Measurements from ENCODE around the gene ZNF341. TPM values are rescaled to one million over a fixed set of nuclear protein-coding genes. Genes with fewer than 3 reads are reported as not detected.

ZNF341 gene
- total RNA-seq, 1 experiment from 2014 or later, result 0.64 TPM

GRCh38 chr20:33827634-33828325 is 96.0 kb downstream of the ZNF341 start:
- no peak for DNase-seq (ENCODE audit: low read depth)
- in situ Hi-C loops (cut with HindIII; ENCODE audit: low pct_unique_long_range_greater_than_20kb, low sequenced_read_pairs), result no loop called here

GRCh38 chr20:33828326-33828844 is 96.6 kb downstream of the ZNF341 start:
- no peak for DNase-seq (ENCODE audit: low read depth)
- in situ Hi-C loops (cut with HindIII; ENCODE audit: low pct_unique_long_range_greater_than_20kb, low sequenced_read_pairs), result no loop called here

GRCh38 chr20:33828967-33829560 is 97.3 kb downstream of the ZNF341 start:
- no peak for DNase-seq (ENCODE audit: low read depth)
- in situ Hi-C loops (cut with HindIII; ENCODE audit: low pct_unique_long_range_greater_than_20kb, low sequenced_read_pairs), result no loop called here

GRCh38 chr20:33829636-33830035 is 97.8 kb downstream of the ZNF341 start:
- in situ Hi-C loops (cut with HindIII; ENCODE audit: low pct_unique_long_range_greater_than_20kb, low sequenced_read_pairs), result no loop called here
- DNase-seq (ENCODE audit: low read depth), result no peak

GRCh38 chr20:33830371-33830770 is 98.6 kb downstream of the ZNF341 start:
- in situ Hi-C loops (cut with HindIII; ENCODE audit: low pct_unique_long_range_greater_than_20kb, low sequenced_read_pairs), result no loop called here
- no peak for DNase-seq (ENCODE audit: low read depth)

GRCh38 chr20:33832103-33832804 is 100.5 kb downstream of the ZNF341 start:
- in situ Hi-C loops (cut with HindIII; ENCODE audit: low pct_unique_long_range_greater_than_20kb, low sequenced_read_pairs), result no loop called here
- DNase-seq (ENCODE audit: low read depth), result peak; percentile 22

GRCh38 chr20:33833333-33833732 is 101.5 kb downstream of the ZNF341 start:
- in situ Hi-C loops (cut with HindIII; ENCODE audit: low pct_unique_long_range_greater_than_20kb, low sequenced_read_pairs), result no loop called here

GRCh38 chr20:33835615-33836172 is 103.9 kb downstream of the ZNF341 start:
- in situ Hi-C loops (cut with HindIII; ENCODE audit: low pct_unique_long_range_greater_than_20kb, low sequenced_read_pairs), result no loop called here

More at GRCh38 chr20:33833333-33833732, 101.5 kb downstream of the ZNF341 start:
- DNase-seq (ENCODE audit: low read depth), result no peak

GRCh38 chr20:33836277-33836676 is 104.5 kb downstream of the ZNF341 start:
- in situ Hi-C loops (cut with HindIII; ENCODE audit: low pct_unique_long_range_greater_than_20kb, low sequenced_read_pairs), result no loop called here

More at GRCh38 chr20:33835615-33836172, 103.9 kb downstream of the ZNF341 start:
- no peak for DNase-seq (ENCODE audit: low read depth)

GRCh38 chr20:33837096-33837830 is 105.5 kb downstream of the ZNF341 start:
- DNase-seq (ENCODE audit: low read depth), result no peak
- in situ Hi-C loops (cut with HindIII; ENCODE audit: low pct_unique_long_range_greater_than_20kb, low sequenced_read_pairs), result no loop called here

More at GRCh38 chr20:33836277-33836676, 104.5 kb downstream of the ZNF341 start:
- no peak for DNase-seq (ENCODE audit: low read depth)

- in situ Hi-C loops (cut with HindIII; ENCODE audit: low pct_unique_long_range_greater_than_20kb, low sequenced_read_pairs), result no loop called here
- DNase-seq (ENCODE audit: low read depth), result no peak
Measured at GRCh38 chr20:33838035-33838864, 106.5 kb downstream of the ZNF341 start.

- DNase-seq (ENCODE audit: low read depth), result no peak
- in situ Hi-C loops (cut with HindIII; ENCODE audit: low pct_unique_long_range_greater_than_20kb, low sequenced_read_pairs), result no loop called here
Measured at GRCh38 chr20:33839591-33839990, 107.8 kb downstream of the ZNF341 start.

GRCh38 chr20:33840160-33840559 is 108.4 kb downstream of the ZNF341 start:
- no peak for DNase-seq (ENCODE audit: low read depth)
- in situ Hi-C loops (cut with HindIII; ENCODE audit: low pct_unique_long_range_greater_than_20kb, low sequenced_read_pairs), result no loop called here

GRCh38 chr20:33840759-33841435 is 109.1 kb downstream of the ZNF341 start:
- in situ Hi-C loops (cut with HindIII; ENCODE audit: low pct_unique_long_range_greater_than_20kb, low sequenced_read_pairs), result no loop called here
- DNase-seq (ENCODE audit: low read depth), result no peak

GRCh38 chr20:33841436-33841799 is 109.6 kb downstream of the ZNF341 start:
- in situ Hi-C loops (cut with HindIII; ENCODE audit: low pct_unique_long_range_greater_than_20kb, low sequenced_read_pairs), result no loop called here

More at GRCh38 chr20:33841436-33841799, 109.6 kb downstream of the ZNF341 start:
- no peak for DNase-seq (ENCODE audit: low read depth)

All from Caki2 (cell line).